Common myeloid progenitor, CD34-positive (primary cell): ENCODE data around the gene EXO5.
"Not testable (repeated sequence)": the region's sequence is repeated elsewhere in the genome, so short reads cannot be mapped to it uniquely, and the experiment has no call there.

Source experiments
- CTCF ChIA-PET: fragments of 350-600 bp; sonication (Branson Sonifier 250); formaldehyde crosslinking; loops from one replicate; lab custom pipeline; 2021; ENCODE audit warnings: antibody characterized with exemption; lab: Charles Lee
- POLR2A ChIA-PET: fragments of 350-600 bp; sonication (Branson Sonifier 250); formaldehyde crosslinking; loops from one replicate; lab custom pipeline; 2021; ENCODE audit warnings: antibody characterized with exemption; lab: Charles Lee
- DNase-seq, 3 donors: peaks; one replicate each; pipeline versions ENCODE4 v3.0.0 to v3.0.0-alpha.2; 2013
- H3K27ac ChIP-seq, 2 experiments: 1 replicate in 1 of 2; 2 replicates in 1 of 2; pipeline ENCODE4 v1.7.0; 2013; ENCODE audit warnings: inconsistent platforms in 2 of 2, low read length in 2 of 2, mild to moderate bottlenecking in 2 of 2, low read depth in 1 of 2, moderate library complexity in 1 of 2; ENCODE audit not compliant: severe bottlenecking in 2 of 2, insufficient read depth in 1 of 2, poor library complexity in 1 of 2
- H3K27me3 ChIP-seq, 5 experiments: replicated peaks in 2 of 5; 1 replicate in 3 of 5; 2 replicates in 2 of 5; pipeline versions ENCODE4 v1.6.1 to v1.7.0; 2013; ENCODE audit warnings: low read length in 4 of 5, mild to moderate bottlenecking in 2 of 5, moderate library complexity in 2 of 5, inconsistent platforms in 1 of 5; ENCODE audit not compliant: insufficient read depth in 5 of 5, control insufficient read depth in 4 of 5
- H3K36me3 ChIP-seq, 4 experiments: 1 replicate in 2 of 4; 2 replicates in 2 of 4; pipeline versions ENCODE4 v1.6.1 to v1.7.0; 2013; ENCODE audit warnings: low read length in 3 of 4, control low read depth in 1 of 4, mild to moderate bottlenecking in 1 of 4; ENCODE audit not compliant: control insufficient read depth in 4 of 4, insufficient read depth in 4 of 4
- H3K4me1 ChIP-seq, 4 experiments: 1 replicate in 3 of 4; 2 replicates in 1 of 4; pipeline versions ENCODE4 v1.6.1 to v1.7.1; 2013; ENCODE audit warnings: low read length in 3 of 4, mild to moderate bottlenecking in 3 of 4, control low read depth in 1 of 4, inconsistent platforms in 1 of 4, moderate library complexity in 1 of 4; ENCODE audit not compliant: control insufficient read depth in 4 of 4, insufficient read depth in 4 of 4; ENCODE audit errors: control extremely low read depth in 1 of 4
- H3K4me3 ChIP-seq, 7 experiments: 1 replicate in 4 of 7; 2 replicates in 3 of 7; pipeline versions ENCODE4 v1.5.1 to v1.7.0; 2013; ENCODE audit warnings: mild to moderate bottlenecking in 7 of 7, low read length in 6 of 7, moderate library complexity in 6 of 7, inconsistent platforms in 2 of 7, low read depth in 2 of 7, control low read depth in 1 of 7; ENCODE audit not compliant: insufficient read depth in 4 of 7, control insufficient read depth in 1 of 7; ENCODE audit errors: extremely low read depth in 1 of 7
- H3K9me3 ChIP-seq, 5 experiments: 1 replicate in 4 of 5; 2 replicates in 1 of 5; pipeline versions ENCODE4 v1.6.1 to v1.7.1; 2013; ENCODE audit warnings: low read length in 4 of 5, mild to moderate bottlenecking in 2 of 5, inconsistent platforms in 1 of 5, low read depth in 1 of 5, moderate library complexity in 1 of 5; ENCODE audit not compliant: control insufficient read depth in 4 of 5, insufficient read depth in 2 of 5; ENCODE audit errors: control extremely low read depth in 1 of 5
- WGBS: methylation state at CpG from one replicate; pipeline ENCODE4 v1.1.5; 2013; ENCODE audit not compliant: insufficient coverage; 5-methylcytosine and 5-hydroxymethylcytosine counted together

EXO5 gene

DNA sequence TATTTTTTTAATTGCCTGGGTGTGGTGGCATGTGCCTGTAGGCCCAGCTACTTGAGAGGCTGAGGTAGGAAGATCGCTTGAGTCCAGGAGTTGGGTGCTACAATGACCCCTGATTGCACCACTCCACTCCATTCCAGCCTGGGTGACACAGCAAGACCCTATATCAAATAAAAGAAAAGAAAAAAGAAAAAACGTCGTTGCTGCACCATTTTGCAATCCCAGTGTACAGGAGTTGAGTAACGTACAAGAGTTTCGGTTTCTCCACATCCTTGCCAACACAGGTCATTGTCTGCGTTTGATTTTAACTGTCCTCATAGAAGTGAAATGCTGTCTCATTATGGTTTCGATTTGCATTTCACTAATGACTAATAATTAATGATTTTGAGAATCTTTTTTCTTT is 30.8 kb downstream of the EXO5 start:
- no peaks in the 10 kb centered on the region for H3K4me1 ChIP-seq
- H3K27ac ChIP-seq = no peak overlapping the region
- no peaks in the 10 kb centered on the region for H3K27me3 ChIP-seq
- H3K4me3 ChIP-seq = no peak overlapping the region
- peaks cover 0 to 7% (median 0%) of the 10 kb centered on the region in 5 experiments for H3K9me3 ChIP-seq
- no peak for DNase-seq
- H3K36me3 ChIP-seq = peaks cover 3 to 26% (median 15%) of the 10 kb centered on the region in 4 experiments
- 80% methylated on average over 1 of the region's 7 CpGs for WGBS
- POLR2A ChIA-PET = no interaction called here
- CTCF ChIA-PET = no interaction called here

DNA sequence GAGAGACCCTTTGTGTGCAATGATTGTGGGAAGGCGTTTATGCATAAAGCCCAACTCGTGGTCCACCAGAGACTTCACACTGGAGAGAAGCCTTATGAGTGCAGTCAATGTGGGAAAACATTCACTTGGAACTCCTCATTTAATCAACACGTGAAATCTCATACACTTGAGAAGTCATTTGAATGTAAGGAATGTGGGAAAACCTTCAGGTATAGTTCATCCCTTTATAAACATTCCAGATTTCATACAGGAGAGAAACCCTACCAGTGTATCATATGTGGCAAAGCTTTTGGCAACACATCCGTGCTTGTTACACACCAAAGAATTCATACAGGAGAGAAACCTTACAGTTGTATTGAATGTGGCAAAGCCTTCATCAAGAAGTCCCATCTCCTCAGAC is 38.4 kb downstream of the EXO5 start:
- no peak for DNase-seq
- Histone ChIP-seq H3K27ac (no peak overlapping the region), H3K36me3 (peaks cover 7 to 42% (median 19%) of the 10 kb centered on the region in 4 experiments), H3K27me3 (no peaks in the 10 kb centered on the region), H3K9me3 (peaks cover 4 to 29% (median 11%) of the 10 kb centered on the region in 5 experiments), H3K4me1 (no peaks in the 10 kb centered on the region), H3K4me3 (no peak overlapping the region)
- ChIA-PET CTCF (no interaction called here), POLR2A (no interaction called here)
- no CpG with 5 or more reads among the region's 4 CpGs for WGBS

DNA sequence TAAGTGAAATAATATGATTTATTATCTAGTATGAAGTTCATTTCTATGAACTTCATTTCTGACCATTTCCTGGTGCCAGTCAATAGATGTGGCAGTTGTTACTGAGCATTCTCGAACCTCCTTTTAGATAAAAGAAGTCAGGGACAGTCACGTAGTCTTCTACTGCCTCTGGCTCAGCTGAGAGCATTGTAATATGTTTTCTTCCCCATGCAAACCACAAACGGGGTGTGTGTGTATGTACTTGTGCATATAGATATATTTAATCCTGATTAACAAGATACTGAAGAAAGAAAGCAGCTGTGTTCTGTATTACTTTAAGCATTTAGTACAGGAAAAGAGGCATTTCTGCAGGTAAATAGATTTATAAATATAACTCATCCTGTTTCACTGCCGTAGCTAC is 44.5 kb downstream of the EXO5 start:
- POLR2A ChIA-PET = no interaction called here
- Histone ChIP-seq H3K4me1 (no peaks in the 10 kb centered on the region), H3K27ac (no peak overlapping the region), H3K4me3 (no peak overlapping the region), H3K36me3 (peaks cover 0 to 1% (median 0%) of the 10 kb centered on the region in 4 experiments), H3K27me3 (no peaks in the 10 kb centered on the region), H3K9me3 (peaks cover 0 to 5% (median 0%) of the 10 kb centered on the region in 5 experiments)
- CTCF ChIA-PET = no interaction called here
- DNase-seq = peak in 1 of 3 donors; percentile 45
- WGBS = 50% methylated on average over 1 of the region's 4 CpGs

DNA sequence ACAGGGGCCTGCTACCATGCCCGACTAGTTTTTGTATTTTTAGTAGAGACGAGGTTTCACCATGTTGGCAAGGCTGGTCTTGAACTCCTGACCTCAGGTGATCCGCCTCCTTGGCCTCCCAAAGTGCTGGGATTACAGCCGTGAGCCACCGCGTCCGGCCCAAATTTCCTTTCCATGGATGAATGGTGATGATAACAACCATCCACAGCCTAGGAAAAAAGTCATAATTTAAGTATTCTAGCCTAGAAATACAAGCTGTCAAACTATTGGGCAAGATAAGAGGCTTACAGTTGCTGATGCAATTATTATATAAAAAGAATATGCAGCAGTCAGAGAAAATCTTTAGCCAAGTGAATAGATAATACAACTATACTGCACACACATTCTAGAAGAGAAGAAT is 46.2 kb downstream of the EXO5 start:
- H3K4me1 ChIP-seq, H3K36me3 ChIP-seq, H3K27ac ChIP-seq, H3K4me3 ChIP-seq, H3K27me3 ChIP-seq, POLR2A ChIA-PET, H3K9me3 ChIP-seq, DNase-seq: not testable (repeated sequence)
- no CpG with 5 or more reads among the region's 7 CpGs for WGBS
- CTCF ChIA-PET = interaction anchor here (0.7 kb wide), 1 partner anchor 231 kb away, joined by 3 read pairs; no protein-coding TSS in a partner anchor

DNA sequence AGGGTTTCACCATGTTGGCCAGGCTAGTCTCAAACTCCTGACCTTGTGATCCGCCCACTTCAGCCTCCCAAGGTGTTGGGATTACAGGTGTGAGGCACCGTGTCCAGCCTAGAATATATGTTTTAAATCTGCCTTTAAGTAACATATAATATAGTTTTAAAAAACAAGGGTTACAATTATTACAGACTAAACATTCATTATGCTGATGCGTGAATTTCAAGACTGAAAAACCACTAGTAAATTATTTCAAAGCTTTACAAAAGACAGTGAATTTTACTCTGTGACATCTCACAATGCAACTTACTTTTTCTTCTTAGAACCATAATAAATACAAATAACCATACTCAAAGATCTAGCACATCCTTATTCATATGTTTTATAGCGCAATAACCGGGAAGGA is 47.6 kb downstream of the EXO5 start:
- H3K9me3 ChIP-seq = peaks cover 0 to 4% (median 0%) of the 10 kb centered on the region in 5 experiments
- no peak overlapping the region for H3K27ac ChIP-seq
- no peak overlapping the region for H3K4me3 ChIP-seq
- DNase-seq = no peak
- ChIA-PET POLR2A (no interaction called here), CTCF (interaction anchor here (1.3 kb wide), 1 partner anchor 24 kb away, joined by 3 read pairs; no protein-coding TSS in a partner anchor)
- H3K36me3 ChIP-seq = no peaks in the 10 kb centered on the region
- H3K4me1 ChIP-seq = no peaks in the 10 kb centered on the region
- no peaks in the 10 kb centered on the region for H3K27me3 ChIP-seq
- 100% methylated on average over 1 of the region's 5 CpGs for WGBS

DNA sequence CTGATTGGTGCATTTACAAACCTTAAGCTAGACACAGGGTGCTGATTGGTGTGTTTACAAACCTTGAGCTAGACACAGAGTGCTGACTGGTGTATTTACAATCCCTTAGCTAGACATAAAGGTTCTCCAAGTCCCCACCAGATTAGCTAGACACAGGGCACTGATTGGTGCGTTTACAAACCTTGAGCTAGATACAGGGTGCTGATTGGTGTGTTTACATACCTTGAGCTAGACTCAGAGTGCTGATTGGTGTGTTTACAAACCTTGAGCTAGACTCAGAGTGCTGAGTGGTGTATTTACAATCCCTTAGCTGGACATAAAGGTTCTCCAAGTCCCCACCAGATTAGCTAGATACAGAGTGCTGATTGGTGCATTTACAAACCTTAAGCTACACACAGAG is 49.7 kb downstream of the EXO5 start:
- CTCF ChIA-PET = interaction anchor here (1.0 to 1.5 kb wide), 2 partner anchors 26 to 27 kb away, joined by 3 to 5 read pairs; no protein-coding TSS in a partner anchor
- H3K4me1 ChIP-seq, H3K27me3 ChIP-seq, H3K4me3 ChIP-seq, POLR2A ChIA-PET, H3K9me3 ChIP-seq, H3K27ac ChIP-seq, H3K36me3 ChIP-seq, DNase-seq: not testable (repeated sequence)
- no CpG with 5 or more reads among the region's 1 CpG for WGBS

DNA sequence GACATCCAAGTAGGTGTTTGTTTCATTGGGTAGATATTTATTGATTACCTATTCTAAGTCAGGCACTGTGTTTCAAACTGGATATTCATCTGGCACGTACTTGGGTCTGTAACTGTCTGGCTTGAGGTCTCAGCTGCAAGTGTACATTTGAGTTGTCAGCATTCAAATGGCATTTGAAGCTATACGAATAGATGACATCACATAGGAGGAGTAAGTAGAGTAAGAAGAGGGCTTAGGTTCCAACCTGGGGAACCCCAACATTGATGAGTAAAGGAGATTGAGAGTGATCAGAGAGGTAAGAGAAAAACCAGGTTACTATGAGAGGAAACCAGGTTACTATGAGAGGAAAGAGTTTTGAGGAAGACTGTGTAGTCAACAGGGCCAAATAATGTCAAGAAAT is 53.6 kb downstream of the EXO5 start:
- no peak for DNase-seq
- POLR2A ChIA-PET = no interaction called here
- Histone ChIP-seq H3K36me3 (no peaks in the 10 kb centered on the region), H3K9me3 (peaks cover 0 to 4% (median 0%) of the 10 kb centered on the region in 5 experiments), H3K27me3 (no peaks in the 10 kb centered on the region), H3K4me3 (no peak overlapping the region), H3K27ac (no peak overlapping the region), H3K4me1 (no peaks in the 10 kb centered on the region)
- 100% methylated on average over 2 of the region's 2 CpGs for WGBS
- CTCF ChIA-PET = no interaction called here
